K562 (cell line): ENCODE measurements around the gene CFAP410. TPM values are rescaled to one million over a fixed set of nuclear protein-coding genes. Genes with fewer than 3 reads are reported as not detected.

ENCODE experiments used
- ATF7 ChIP-seq: fragments of 450-650 bp; IDR thresholded peaks from 2 replicates; pipeline ENCODE4 v1.7.1; 2014; ENCODE audit warnings: mild to moderate bottlenecking, moderate library complexity
- CREB1 ChIP-seq, 2 experiments: sonication (generic) in 1 of 2; formaldehyde crosslinking in 1 of 2; IDR thresholded peaks; 2 replicates each; pipeline versions ENCODE4 v1.6.1 to v1.8.0; 2012 to 2022; ENCODE audit warnings: inconsistent platforms in 1 of 2, mild to moderate bottlenecking in 1 of 2, missing genetic modification reagents in 1 of 2, moderate library complexity in 1 of 2
- CSDE1 ChIP-seq, 2 experiments: fragments of 450-650 bp; IDR thresholded peaks; 2 replicates each; pipeline ENCODE4 v1.6.1; 2016; ENCODE audit warnings: mild to moderate bottlenecking in 1 of 2
- DNMT1 ChIP-seq: fragments of 450-650 bp; IDR thresholded peaks from 2 replicates; pipeline ENCODE4 v1.6.1; 2016; ENCODE audit warnings: antibody characterized with exemption, mild to moderate bottlenecking
- E2F5 ChIP-seq: sonication (generic); formaldehyde crosslinking; IDR thresholded peaks from 2 replicates; pipeline ENCODE4 v1.8.0; 2022; ENCODE audit warnings: mild to moderate bottlenecking, missing genetic modification reagents
- GATAD2A ChIP-seq: fragments of 450-650 bp; IDR thresholded peaks from 2 replicates; pipeline ENCODE4 v1.6.1; 2017
- GTF2F1 ChIP-seq: IDR thresholded peaks from 2 replicates; pipeline ENCODE4 v1.6.1; 2011; ENCODE audit warnings: low read depth, low read length, improper control_type of control experiment
- HNRNPLL ChIP-seq: fragments of 200-400 bp; formaldehyde crosslinking; IDR thresholded peaks from 2 replicates; pipeline ENCODE4 v1.6.1; 2017; ENCODE audit warnings: low read length, low read depth, mild to moderate bottlenecking; ENCODE audit not compliant: poor library complexity, severe bottlenecking
- IRF2 ChIP-seq: sonication (generic); formaldehyde crosslinking; IDR thresholded peaks from 2 replicates; pipeline ENCODE4 v1.8.1; 2022; ENCODE audit warnings: mild to moderate bottlenecking, missing genetic modification reagents
- MXI1 ChIP-seq: IDR thresholded peaks from 2 replicates; pipeline ENCODE4 v1.6.1; 2011; ENCODE audit warnings: low read depth, mild to moderate bottlenecking, improper control_type of control experiment, low read length
- MYC ChIP-seq, 2 experiments: fragments of 250-450 bp in 1 of 2; sonication (Bioruptor Pico) in 1 of 2; IDR thresholded peaks; 2 replicates each; pipeline versions ENCODE4 v1.5.1 to v1.6.1; 2012 to 2021; ENCODE audit warnings: low read depth in 2 of 2, borderline replicate concordance in 1 of 2, improper control_type of control experiment in 1 of 2, low read length in 1 of 2, mild to moderate bottlenecking in 1 of 2, moderate library complexity in 1 of 2
- NFIC ChIP-seq: fragments of 450-650 bp; IDR thresholded peaks from 2 replicates; pipeline ENCODE4 v1.6.1; 2017; ENCODE audit warnings: mild to moderate bottlenecking, inconsistent platforms
- NFYB ChIP-seq: IDR thresholded peaks from 2 replicates; pipeline ENCODE4 v1.6.1; 2011; ENCODE audit warnings: mild to moderate bottlenecking, moderate library complexity; ENCODE audit not compliant: insufficient read length; ENCODE audit errors: extremely low read depth
- NR3C1 ChIP-seq: sonication (generic); formaldehyde crosslinking; IDR thresholded peaks from 2 replicates; pipeline ENCODE4 v1.8.1; 2022; ENCODE audit warnings: missing genetic modification reagents
- OTX1 ChIP-seq: fragments of 450-650 bp; formaldehyde crosslinking; IDR thresholded peaks from 2 replicates; pipeline ENCODE4 v1.4.0; 2022; ENCODE audit warnings: mild to moderate bottlenecking
- SMARCA5 ChIP-seq: fragments of 450-650 bp; IDR thresholded peaks from 2 replicates; pipeline ENCODE4 v1.6.1; 2016
- TCF15 ChIP-seq: fragments of 250-450 bp; sonication (Bioruptor Pico); IDR thresholded peaks from 2 replicates; pipeline ENCODE4 v1.8.0; 2022; ENCODE audit warnings: moderate library complexity, mild to moderate bottlenecking, inconsistent platforms
- YY1 ChIP-seq, 3 experiments: IDR thresholded peaks; 2 replicates each; pipeline ENCODE4 v1.6.1; 2011; ENCODE audit warnings: low read length in 2 of 3, mild to moderate bottlenecking in 2 of 3, moderate library complexity in 2 of 3, borderline replicate concordance in 1 of 3, control low read depth in 1 of 3, low read depth in 1 of 3; ENCODE audit not compliant: insufficient read depth in 3 of 3, insufficient replicate concordance in 2 of 3, control insufficient read depth in 1 of 3, insufficient read length in 1 of 3; ENCODE audit errors: extremely low read depth in 1 of 3
- ZBTB5 ChIP-seq: fragments of 450-650 bp; IDR thresholded peaks from 2 replicates; pipeline ENCODE4 v1.6.1; 2017; ENCODE audit warnings: antibody characterized with exemption
- ZNF165 ChIP-seq: fragments of 250-450 bp; sonication (Bioruptor Pico); IDR thresholded peaks from 2 replicates; pipeline ENCODE4 v1.4.0; 2020; ENCODE audit warnings: borderline replicate concordance
- ZNF436 ChIP-seq: fragments of 250-450, 450-650 bp; sonication (Bioruptor Pico); formaldehyde crosslinking; IDR thresholded peaks from 2 replicates; pipeline ENCODE4 v1.7.0; 2020; ENCODE audit warnings: mild to moderate bottlenecking
- ZNF785 ChIP-seq: fragments of 250-450 bp; sonication (Bioruptor Pico); IDR thresholded peaks from 2 replicates; pipeline ENCODE4 v1.4.0; 2020; ENCODE audit warnings: mild to moderate bottlenecking
- polyA plus RNA-seq, 8 experiments: library from polyadenylated mRNA; depleted of rRNA in 4 of 8; stranded (reverse) in 5 of 8; unstranded in 3 of 8; fragments of >200 nt; fragmentation: Nextera tagmentation in 2 of 8; fragmentation: Illumina TruSeq in 1 of 8; extraction: Ambion mirVana in 2 of 8; extraction: Trizol in 1 of 8; gene quantifications; 2 replicates each; pipeline versions ENCODE4 v1.2.1 to v1.2.3, GENCODE V29; 2011 to 2014; ENCODE audit warnings: inconsistent platforms in 1 of 8, missing spikeins in 1 of 8
- total RNA-seq, 7 experiments: library from RNA; depleted of rRNA in 6 of 7; stranded (reverse); fragments of >200 nt in 6 of 7; fragmentation: Illumina TruSeq in 2 of 7; extraction: Trizol in 2 of 7; gene quantifications; 2 replicates each; pipeline versions ENCODE4 v1.2.1 to v1.2.3, GENCODE V29; 2011 to 2021; ENCODE audit warnings: low replicate concordance in 1 of 7
- TF ChIP-seq, protein P1 (sequence below), 2 experiments: IDR thresholded peaks; 2 replicates each; pipeline ENCODE4 v1.6.1; 2011; ENCODE audit warnings: borderline replicate concordance in 1 of 2, control low read depth in 1 of 2, low read depth in 1 of 2, low read length in 1 of 2, mild to moderate bottlenecking in 1 of 2, mixed read lengths in 1 of 2, moderate library complexity in 1 of 2; ENCODE audit not compliant: insufficient read depth in 1 of 2, insufficient read length in 1 of 2, poor library complexity in 1 of 2, severe bottlenecking in 1 of 2; ENCODE audit errors: extremely low read depth in 1 of 2

CFAP410 gene
- total and polyA plus RNA-seq, 9 of the 15 experiments (the other 6 are each of a cell fraction or from before 2014, with no cell fraction given) = 0.07 to 17.3 (median 2.3) TPM

DNA sequence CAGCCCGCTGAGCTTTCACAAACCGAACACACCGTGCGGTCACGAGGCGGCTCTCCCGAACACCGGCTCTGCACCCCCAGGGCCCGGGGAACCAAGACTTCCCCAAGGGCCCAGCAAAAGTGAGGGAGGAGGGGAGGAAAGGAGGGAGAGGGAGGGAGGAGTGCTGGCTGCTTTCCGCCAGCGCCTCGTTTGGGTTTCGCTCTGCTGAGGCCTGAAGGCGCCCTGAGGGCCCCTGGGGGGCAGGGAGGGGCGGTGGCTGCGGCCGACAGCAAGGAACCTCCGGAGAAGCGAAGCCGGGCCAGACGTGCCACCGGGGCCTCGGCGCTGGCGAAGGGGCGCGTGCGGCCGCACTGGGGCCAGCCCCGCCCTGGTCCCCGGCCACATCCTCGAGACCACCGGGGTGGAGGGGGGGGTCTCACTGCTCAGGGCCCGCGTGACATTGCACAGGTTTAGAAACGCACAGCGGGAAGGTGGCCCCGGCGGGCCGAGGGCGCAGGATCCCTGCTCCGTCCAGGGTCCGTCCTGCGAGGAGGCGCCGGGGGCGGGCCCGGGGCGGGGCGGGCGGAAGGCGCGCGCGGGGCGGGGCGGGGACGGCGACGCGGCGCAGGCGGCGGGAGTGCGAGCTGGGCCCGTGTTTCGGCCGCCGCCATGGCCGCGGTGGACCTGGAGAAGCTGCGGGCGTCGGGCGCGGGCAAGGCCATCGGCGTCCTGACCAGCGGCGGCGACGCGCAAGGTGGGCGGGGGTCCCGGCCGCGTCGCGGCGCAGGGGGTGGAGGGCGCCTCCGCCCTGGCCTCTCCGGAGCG, 39.5 kb downstream of the CFAP410 start, which contains the start of gene PFKL (continued):
- TF ChIP-seq E2F5 (CRISPR knock-in tag) (0 out of 2 replicates have a peak, but pooled peaks have one; percentile 32), MXI1 (no peak), CSDE1 (IDR thresholded peaks at IDR 0.05) (no peak), DNMT1 (no peak), OTX1 (0 out of 2 replicates have a peak, but pooled peaks have one; percentile 39), GATAD2A (peak; percentile 72; the same call in 1 of the 2 replicates), TCF15 (CRISPR knock-in tag) (no peak), ATF7 (peak; percentile 48; the same call in 1 of the 2 replicates), ZBTB5 (no peak; the same call in 1 of the 2 replicates), IRF2 (CRISPR knock-in tag) (no peak), YY1 (IDR thresholded peaks at IDR 0.05; ENCODE audit: borderline replicate concordance in 1 of 3, control insufficient read depth in 1 of 3, extremely low read depth in 1 of 3, insufficient read depth in 3 of 3, insufficient read length in 1 of 3, insufficient replicate concordance in 2 of 3, low read depth in 1 of 3, low read length in 2 of 3) (peak; percentile 22 to 89 (median 82)), CREB1 (IDR thresholded peaks at IDR 0.05) (no peak), CREB1 (CRISPR knock-in tag; IDR thresholded peaks at IDR 0.05) (0 out of 2 replicates have a peak, but pooled peaks have one; percentile 38), ZNF165 (CRISPR knock-in tag) (no peak), ZNF785 (CRISPR knock-in tag) (no peak), MYC (IDR thresholded peaks at IDR 0.05; ENCODE audit: low read depth, low read length) (0 out of 2 replicates have a peak, but pooled peaks have one; percentile 22), MYC (CRISPR knock-in tag; IDR thresholded peaks at IDR 0.05; ENCODE audit: borderline replicate concordance, low read depth) (no peak), NR3C1 (CRISPR knock-in tag) (no peak), NFIC (peak; percentile 69), ZNF436 (CRISPR knock-in tag) (no peak), HNRNPLL (peak; percentile 20), SMARCA5 (no peak), NFYB (no peak), GTF2F1 (no peak)
- TF ChIP-seq, protein P1, sequence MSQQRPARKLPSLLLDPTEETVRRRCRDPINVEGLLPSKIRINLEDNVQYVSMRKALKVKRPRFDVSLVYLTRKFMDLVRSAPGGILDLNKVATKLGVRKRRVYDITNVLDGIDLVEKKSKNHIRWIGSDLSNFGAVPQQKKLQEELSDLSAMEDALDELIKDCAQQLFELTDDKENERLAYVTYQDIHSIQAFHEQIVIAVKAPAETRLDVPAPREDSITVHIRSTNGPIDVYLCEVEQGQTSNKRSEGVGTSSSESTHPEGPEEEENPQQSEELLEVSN (IDR thresholded peaks at IDR 0.05; ENCODE audit: borderline replicate concordance in 1 of 2, extremely low read depth in 1 of 2, insufficient read depth in 1 of 2, insufficient read length in 1 of 2, low read depth in 1 of 2, low read length in 1 of 2, poor library complexity in 1 of 2, severe bottlenecking in 1 of 2) = peak; percentile 53 to 73
